Neural cell (in vitro differentiated cells): Measurements from ENCODE around the gene TAOK3. TPM values are rescaled to one million over a fixed set of nuclear protein-coding genes. Genes with fewer than 3 reads are reported as not detected.

Source experiments
- H2AFZ ChIP-seq: fragments of 200-600, 300-800 bp; sonication (generic), shearing (Covaris generic); 2 replicates; pipeline ENCODE4 v1.6.0; 2014; ENCODE audit warnings: low read depth, mild to moderate bottlenecking, antibody characterized with exemption, low read length, moderate library complexity
- H3F3A ChIP-seq: fragments of 200-600 bp; shearing (Covaris generic); 2 replicates; pipeline ENCODE4 v1.6.1; 2016; ENCODE audit warnings: mild to moderate bottlenecking, moderate library complexity, mixed read lengths, antibody characterized with exemption, low read length; ENCODE audit not compliant: insufficient read depth, poor library complexity, severe bottlenecking
- H3K27ac ChIP-seq: fragments of 200-600, 300-800 bp; sonication (generic), shearing (Covaris generic); 2 replicates; pipeline ENCODE4 v1.5.1; 2014; ENCODE audit warnings: mild to moderate bottlenecking, low read length, moderate library complexity
- H3K27me3 ChIP-seq: fragments of 300-800, 200-600 bp; sonication (generic), shearing (Covaris generic); 2 replicates; pipeline ENCODE4 v1.6.0; 2014; ENCODE audit warnings: mild to moderate bottlenecking, low read depth, low read length, moderate library complexity; ENCODE audit not compliant: insufficient read depth
- H3K36me3 ChIP-seq: fragments of 300-800, 200-600 bp; sonication (generic), shearing (Covaris generic); 2 replicates; pipeline ENCODE4 v1.5.1; 2014; ENCODE audit warnings: mild to moderate bottlenecking, antibody characterized with exemption, low read length, moderate library complexity; ENCODE audit not compliant: insufficient read depth
- H3K4me2 ChIP-seq: fragments of 300-800, 200-600 bp; sonication (generic), shearing (Covaris generic); 2 replicates; pipeline ENCODE4 v1.6.0; 2014; ENCODE audit warnings: mild to moderate bottlenecking, low read length
- H3K4me3 ChIP-seq: fragments of 300-800, 200-600 bp; sonication (generic), shearing (Covaris generic); 2 replicates; pipeline ENCODE4 v1.5.1; 2014; ENCODE audit warnings: mild to moderate bottlenecking, low read length, moderate library complexity
- H3K79me2 ChIP-seq: fragments of 200-600 bp; shearing (Covaris generic); replicated peaks from 2 replicates; pipeline ENCODE4 v1.6.0; 2014; ENCODE audit warnings: mild to moderate bottlenecking, low read length, moderate library complexity; ENCODE audit not compliant: insufficient read depth
- H3K9ac ChIP-seq: fragments of 300-800, 200-600 bp; sonication (generic), shearing (Covaris generic); 2 replicates; pipeline ENCODE4 v1.6.1; 2016; ENCODE audit warnings: mild to moderate bottlenecking, low read length, mixed read lengths
- H3K9me2 ChIP-seq: fragments of 200-600 bp; shearing (Covaris generic); 2 replicates; pipeline ENCODE4 v1.6.1; 2016; ENCODE audit warnings: mild to moderate bottlenecking, low read length, mixed read lengths; ENCODE audit not compliant: insufficient read depth
- H3K9me3 ChIP-seq: fragments of 200-600, 300-800 bp; sonication (generic), shearing (Covaris generic); 2 replicates; pipeline ENCODE4 v1.6.1; 2016; ENCODE audit warnings: mild to moderate bottlenecking, mixed run types, low read length, moderate library complexity, mixed read lengths
- H4K20me1 ChIP-seq: fragments of 200-600 bp; shearing (Covaris generic); 2 replicates; pipeline ENCODE4 v1.6.1; 2016; ENCODE audit warnings: mild to moderate bottlenecking, mixed run types; ENCODE audit not compliant: insufficient read depth
- CTCF ChIP-seq: fragments of 450-650 bp; IDR thresholded peaks from 2 replicates; pipeline ENCODE4 v1.5.1; 2014; ENCODE audit warnings: antibody characterized with exemption, mild to moderate bottlenecking, moderate library complexity; ENCODE audit not compliant: poor library complexity, severe bottlenecking
- EP300 ChIP-seq: fragments of 450-650 bp; conservative IDR thresholded peaks from 2 replicates; pipeline ENCODE4 v1.6.1; 2014; ENCODE audit warnings: antibody characterized with exemption, mild to moderate bottlenecking, moderate library complexity; ENCODE audit not compliant: poor library complexity, severe bottlenecking
- EZH2 ChIP-seq: fragments of 200-600, 300-800 bp; shearing (Covaris generic), sonication (generic); IDR thresholded peaks from 2 replicates; pipeline ENCODE4 v1.6.1; 2014; ENCODE audit warnings: antibody characterized with exemption, low read length, borderline replicate concordance, mild to moderate bottlenecking; ENCODE audit not compliant: insufficient read depth, poor library complexity, severe bottlenecking
- MXI1 ChIP-seq: fragments of 450-650 bp; conservative IDR thresholded peaks from 2 replicates; pipeline ENCODE4 v1.6.1; 2014; ENCODE audit warnings: antibody characterized with exemption, mild to moderate bottlenecking; ENCODE audit not compliant: poor library complexity, severe bottlenecking
- POLR2AphosphoS5 ChIP-seq: IDR thresholded peaks from 2 replicates; pipeline ENCODE4 v1.6.1; 2012
- RAD21 ChIP-seq: fragments of 450-650 bp; conservative IDR thresholded peaks from 2 replicates; pipeline ENCODE4 v1.6.1; 2014; ENCODE audit warnings: antibody characterized with exemption, mild to moderate bottlenecking, moderate library complexity
- REST ChIP-seq: IDR thresholded peaks from 2 replicates; pipeline ENCODE4 v1.6.1; 2012; ENCODE audit warnings: borderline replicate concordance
- SMC3 ChIP-seq: fragments of 450-650 bp; conservative IDR thresholded peaks from 2 replicates; pipeline ENCODE4 v1.6.1; 2014; ENCODE audit warnings: antibody characterized with exemption, mild to moderate bottlenecking, moderate library complexity; ENCODE audit not compliant: poor library complexity
- TAF1 ChIP-seq: IDR thresholded peaks from 2 replicates; pipeline ENCODE4 v1.6.1; 2012; ENCODE audit warnings: low read depth
- polyA plus RNA-seq: library from polyadenylated mRNA; depleted of rRNA; stranded (reverse); fragments of >200 nt; gene quantifications from 2 replicates; pipeline ENCODE4 v1.2.3, GENCODE V29; 2014

The TAOK3 gene
- polyA plus RNA-seq, 1 donor from 2014 or later = 148 TPM

GRCh38 chr12:118361889-118362288 lies 10.8 kb downstream of the TAOK3 start:
- no peak overlapping the region for H3K9ac ChIP-seq

GRCh38 chr12:118361092-118361404 lies 11.7 kb downstream of the TAOK3 start:
- no peak overlapping the region for H3K4me3 ChIP-seq
- H3K4me2 ChIP-seq = no peak overlapping the region
- H3K36me3 ChIP-seq = no peaks in the 10 kb centered on the region
- TF ChIP-seq EZH2 (no peak), MXI1 (no peak), TAF1 (no peak), SMC3 (no peak), REST (no peak), RAD21 (no peak), EP300 (no peak), POLR2AphosphoS5 (no peak), CTCF (no peak)
- H4K20me1 ChIP-seq = no peaks in the 10 kb centered on the region
- no peaks in the 10 kb centered on the region for H3F3A ChIP-seq
- H3K9ac ChIP-seq = no peak overlapping the region
- H3K27me3 ChIP-seq = no peaks in the 10 kb centered on the region
- H3K27ac ChIP-seq = no peak overlapping the region
- H3K79me2 ChIP-seq = no peaks in the 10 kb centered on the region
- no peaks in the 10 kb centered on the region for H3K9me3 ChIP-seq
- H3K9me2 ChIP-seq = no peaks in the 10 kb centered on the region
- H2AFZ ChIP-seq = no peak overlapping the region

More at GRCh38 chr12:118361889-118362288, 10.8 kb downstream of the TAOK3 start:
- Histone ChIP-seq H3K4me3 (no peak overlapping the region), H3K4me2 (no peak overlapping the region), H3K9me3 (no peaks in the 10 kb centered on the region), H3F3A (no peaks in the 10 kb centered on the region), H3K36me3 (no peaks in the 10 kb centered on the region), H3K27me3 (no peaks in the 10 kb centered on the region), H3K27ac (no peak overlapping the region), H3K79me2 (no peaks in the 10 kb centered on the region), H2AFZ (no peak overlapping the region), H4K20me1 (no peaks in the 10 kb centered on the region), H3K9me2 (no peaks in the 10 kb centered on the region)
- TF ChIP-seq TAF1 (no peak), MXI1 (no peak), EP300 (no peak)

GRCh38 chr12:118359541-118359915 lies 13.2 kb downstream of the TAOK3 start:
- Histone ChIP-seq H3K4me2 (no peak overlapping the region), H3K27me3 (no peaks in the 10 kb centered on the region), H3K9ac (no peak overlapping the region), H3K9me2 (no peaks in the 10 kb centered on the region), H3K36me3 (no peaks in the 10 kb centered on the region), H3F3A (no peaks in the 10 kb centered on the region), H3K79me2 (no peaks in the 10 kb centered on the region), H3K27ac (no peak overlapping the region), H3K4me3 (no peak overlapping the region), H2AFZ (no peak overlapping the region), H3K9me3 (no peaks in the 10 kb centered on the region), H4K20me1 (no peaks in the 10 kb centered on the region)
- no peak for TF ChIP-seq TAF1
- TF ChIP-seq EP300 = no peak
- TF ChIP-seq CTCF = no peak
- no peak for TF ChIP-seq POLR2AphosphoS5
- no peak for TF ChIP-seq MXI1
- TF ChIP-seq EZH2 = no peak
- no peak for TF ChIP-seq REST
- no peak for TF ChIP-seq RAD21
